GM19023 (cell line): ENCODE results near the gene GRAMD2B.
A peak's percentile ranks its signal among the peaks of the same experiment; 100 is the strongest.
"Not testable (repeated sequence)": the region's sequence is repeated elsewhere in the genome, so short reads cannot be mapped to it uniquely, and the experiment has no call there.

ENCODE experiments used
- ATAC-seq: cut with Tn5 transposase; IDR thresholded peaks from one replicate; pipeline ENCODE4 v1.9.1; 2021; ENCODE audit warnings: mild to moderate bottlenecking, moderate library complexity; ENCODE audit not compliant: unreplicated experiment

GRAMD2B gene

GRCh38 chr5:126410623-126411022, 12.6 kb upstream of the GRAMD2B start:
- ATAC-seq = no peak

- no peak for ATAC-seq
Observed at GRCh38 chr5:126413856-126414255, 9.4 kb upstream of the GRAMD2B start.

- ATAC-seq = no peak
Observed at GRCh38 chr5:126414874-126415502, 8.2 kb upstream of the GRAMD2B start.

GRCh38 chr5:126415789-126416188, 7.4 kb upstream of the GRAMD2B start:
- no peak for ATAC-seq

- ATAC-seq = no peak
Observed at GRCh38 chr5:126416266-126416925, 6.8 kb upstream of the GRAMD2B start.

- ATAC-seq = no peak
Observed at GRCh38 chr5:126417178-126417577, 6.0 kb upstream of the GRAMD2B start.

- ATAC-seq = no peak
Observed at GRCh38 chr5:126419102-126419501, 4.1 kb upstream of the GRAMD2B start.

GRCh38 chr5:126428421-126428820, 5.2 kb downstream of the GRAMD2B start:
- no peak for ATAC-seq

- no peak for ATAC-seq
Observed at GRCh38 chr5:126430631-126431030, 7.4 kb downstream of the GRAMD2B start.

- no peak for ATAC-seq
Observed at GRCh38 chr5:126433701-126434100, 10.5 kb downstream of the GRAMD2B start.

- ATAC-seq = no peak
Observed at GRCh38 chr5:126435261-126435660, 12.1 kb downstream of the GRAMD2B start.

- ATAC-seq = no peak
Observed at GRCh38 chr5:126435714-126436113, 12.5 kb downstream of the GRAMD2B start.

GRCh38 chr5:126437721-126438120, 14.5 kb downstream of the GRAMD2B start:
- ATAC-seq = peak; percentile 4

- ATAC-seq = peak; percentile 83
Observed at GRCh38 chr5:126438267-126438666, 15.1 kb downstream of the GRAMD2B start.

- ATAC-seq = no peak
Observed at GRCh38 chr5:126438868-126439267, 15.7 kb downstream of the GRAMD2B start.

- not testable (repeated sequence) for ATAC-seq
Observed at GRCh38 chr5:126439724-126440123, 16.5 kb downstream of the GRAMD2B start.

GRCh38 chr5:126441230-126441629, 18.0 kb downstream of the GRAMD2B start:
- no peak for ATAC-seq

GRCh38 chr5:126443374-126443851, 20.2 kb downstream of the GRAMD2B start:
- peak; percentile 84 for ATAC-seq

GRCh38 chr5:126444137-126444536, 20.9 kb downstream of the GRAMD2B start:
- ATAC-seq = no peak

- ATAC-seq = no peak
Observed at GRCh38 chr5:126445502-126446174, 22.4 kb downstream of the GRAMD2B start.

- ATAC-seq = peak; percentile 33
Observed at GRCh38 chr5:126446498-126447224, 23.5 kb downstream of the GRAMD2B start.
